DMS53 treated with DMSO at 0.1 percent for 48 hours (cell line): ENCODE measurements around the gene NMNAT3.

Experiments used
- DNase-seq: peaks from one replicate; lab custom pipeline; 2025; ENCODE audit not compliant: unreplicated experiment; lab: John Stamatoyannopoulos, UW

The NMNAT3 gene

GRCh38 chr3:139547666-139548065 is 130.1 kb downstream of the NMNAT3 start:
- no peak for DNase-seq

GRCh38 chr3:139546772-139547171 is 131.0 kb downstream of the NMNAT3 start:
- no peak for DNase-seq

- no peak for DNase-seq
Observed at GRCh38 chr3:139541532-139542288, 136.1 kb downstream of the NMNAT3 start.

GRCh38 chr3:139540651-139541531 is 136.9 kb downstream of the NMNAT3 start:
- DNase-seq, result no peak

GRCh38 chr3:139538733-139539132 is 139.0 kb downstream of the NMNAT3 start:
- DNase-seq, result no peak

- DNase-seq, result no peak
Observed at GRCh38 chr3:139537795-139538621, 139.8 kb downstream of the NMNAT3 start.

- DNase-seq, result no peak
Observed at GRCh38 chr3:139537361-139537760, 140.4 kb downstream of the NMNAT3 start.

GRCh38 chr3:139534992-139535879 is 142.5 kb downstream of the NMNAT3 start:
- no peak for DNase-seq

GRCh38 chr3:139534455-139534812 is 143.3 kb downstream of the NMNAT3 start:
- DNase-seq, result no peak

- DNase-seq, result no peak
Observed at GRCh38 chr3:139533781-139534454, 143.9 kb downstream of the NMNAT3 start.

- DNase-seq, result no peak
Observed at GRCh38 chr3:139532976-139533375, 144.8 kb downstream of the NMNAT3 start.

GRCh38 chr3:139530717-139531116 is 147.1 kb downstream of the NMNAT3 start:
- no peak for DNase-seq

GRCh38 chr3:139529662-139530061 is 148.1 kb downstream of the NMNAT3 start:
- no peak for DNase-seq

- no peak for DNase-seq
Observed at GRCh38 chr3:139528924-139529323, 148.8 kb downstream of the NMNAT3 start.

GRCh38 chr3:139528281-139528680 is 149.5 kb downstream of the NMNAT3 start:
- no peak for DNase-seq

- no peak for DNase-seq
Observed at GRCh38 chr3:139527265-139527664, 150.5 kb downstream of the NMNAT3 start.

- no peak for DNase-seq
Observed at GRCh38 chr3:139526146-139526545, 151.6 kb downstream of the NMNAT3 start.

- no peak for DNase-seq
Observed at GRCh38 chr3:139524841-139525636, 152.7 kb downstream of the NMNAT3 start.

GRCh38 chr3:139523718-139524117 is 154.1 kb downstream of the NMNAT3 start:
- DNase-seq, result no peak
